ENCODE results near the gene TP53AIP1. TPM values are rescaled to one million over a fixed set of nuclear protein-coding genes. Genes with fewer than 3 reads are reported as not detected.

The TP53AIP1 gene
- total RNA-seq, 1 experiment from 2014 or later, result not detected

GRCh38 chr11:128941110-128941509, 1.6 kb downstream of the TP53AIP1 start:
- Histone ChIP-seq H4K5ac (ENCODE audit: insufficient read length, low read depth, low read length) (no peak overlapping the region), H2BK120ac (ENCODE audit: low read depth, low read length, poor library complexity, severe bottlenecking) (no peak overlapping the region), H2BK5ac (ENCODE audit: insufficient read length, low read length) (no peak overlapping the region), H3K18ac (ENCODE audit: insufficient read length, low read depth, low read length) (no peak overlapping the region), H2BK12ac (ENCODE audit: insufficient read length, low read depth, low read length) (no peak overlapping the region), H2AK5ac (ENCODE audit: insufficient read length, low read length) (no peak overlapping the region), H3K14ac (ENCODE audit: insufficient read depth, low read length) (no peak overlapping the region), H3K9me3 (ENCODE audit: control insufficient read depth, low read depth, low read length) (no peaks in the 10 kb centered on the region), H3K27ac (ENCODE audit: insufficient read length, low read depth, low read length) (no peak overlapping the region), H2BK20ac (ENCODE audit: low read depth, low read length, poor library complexity, severe bottlenecking) (no peak overlapping the region), H4K20me1 (ENCODE audit: control insufficient read depth, insufficient read depth, insufficient read length) (no peaks in the 10 kb centered on the region), H4K8ac (replicated peaks; ENCODE audit: insufficient read length, low read depth, low read length) (no peak overlapping the region), H2BK15ac (ENCODE audit: low read depth, low read length) (no peak overlapping the region), H3K9ac (ENCODE audit: extremely low read depth, insufficient read length, low read length) (no peak overlapping the region), H3K79me1 (ENCODE audit: insufficient read depth, low read depth, low read length, poor library complexity, severe bottlenecking) (no peaks in the 10 kb centered on the region), H3K23me2 (ENCODE audit: insufficient read length, low read depth, low read length, poor library complexity, severe bottlenecking) (no peaks in the 10 kb centered on the region), H3K4me2 (ENCODE audit: insufficient read depth, insufficient read length, low read length) (no peak overlapping the region), H3T11ph (ENCODE audit: low read length) (no peak overlapping the region), H3K4ac (ENCODE audit: low read depth, low read length) (no peak overlapping the region), H3K79me2 (ENCODE audit: insufficient read depth, low read length) (no peaks in the 10 kb centered on the region), H3K4me1 (ENCODE audit: insufficient read depth, low read length) (no peaks in the 10 kb centered on the region; the same call in 1 of the 2 replicates), H3K27me3 (ENCODE audit: insufficient read depth, low read length) (peaks cover 2% of the 10 kb centered on the region; the same call in 1 of the 2 replicates), H4K91ac (ENCODE audit: insufficient read length, low read depth, low read length) (no peak overlapping the region), H3K56ac (ENCODE audit: insufficient read length, low read depth, low read length) (no peak overlapping the region), H2AFZ (ENCODE audit: low read length) (no peak overlapping the region), H3K23ac (ENCODE audit: insufficient read length, low read depth, low read length) (no peak overlapping the region)
- peaks cover 23 to 27% of the 10 kb centered on the region in 2 experiments for H3K4me1 Mint-ChIP-seq
- H3K4me3 Mint-ChIP-seq, result no peak overlapping the region
- no peaks in the 10 kb centered on the region for H3K9me3 Mint-ChIP-seq
- TF ChIP-seq CTCF (conservative IDR thresholded peaks at IDR 0.05), result no peak
- no peak for DNase-seq
- no peaks in the 10 kb centered on the region for H3K36me3 Mint-ChIP-seq (ENCODE audit: insufficient read depth in 1 of 3, low read depth in 3 of 3)
- no CpG with 5 or more reads among the region's 8 CpGs for WGBS (ENCODE audit: extremely low coverage, insufficient read length, low lambda C conversion rate)
- H3K27ac Mint-ChIP-seq, result no peak overlapping the region; a peak in 1 of 7 replicates
- peaks cover 32% of the 10 kb centered on the region for H3K27me3 Mint-ChIP-seq (ENCODE audit: low read depth)
